Effector CD4-positive, alpha-beta T cell (primary cell): ENCODE results near the gene GTPBP2.
"Not testable (repeated sequence)": the region's sequence is repeated elsewhere in the genome, so short reads cannot be mapped to it uniquely, and the experiment has no call there.

Source experiments
- DNase-seq: peaks from one replicate; pipeline ENCODE4 v3.0.0-alpha.2; 2020

GTPBP2 gene

DNA sequence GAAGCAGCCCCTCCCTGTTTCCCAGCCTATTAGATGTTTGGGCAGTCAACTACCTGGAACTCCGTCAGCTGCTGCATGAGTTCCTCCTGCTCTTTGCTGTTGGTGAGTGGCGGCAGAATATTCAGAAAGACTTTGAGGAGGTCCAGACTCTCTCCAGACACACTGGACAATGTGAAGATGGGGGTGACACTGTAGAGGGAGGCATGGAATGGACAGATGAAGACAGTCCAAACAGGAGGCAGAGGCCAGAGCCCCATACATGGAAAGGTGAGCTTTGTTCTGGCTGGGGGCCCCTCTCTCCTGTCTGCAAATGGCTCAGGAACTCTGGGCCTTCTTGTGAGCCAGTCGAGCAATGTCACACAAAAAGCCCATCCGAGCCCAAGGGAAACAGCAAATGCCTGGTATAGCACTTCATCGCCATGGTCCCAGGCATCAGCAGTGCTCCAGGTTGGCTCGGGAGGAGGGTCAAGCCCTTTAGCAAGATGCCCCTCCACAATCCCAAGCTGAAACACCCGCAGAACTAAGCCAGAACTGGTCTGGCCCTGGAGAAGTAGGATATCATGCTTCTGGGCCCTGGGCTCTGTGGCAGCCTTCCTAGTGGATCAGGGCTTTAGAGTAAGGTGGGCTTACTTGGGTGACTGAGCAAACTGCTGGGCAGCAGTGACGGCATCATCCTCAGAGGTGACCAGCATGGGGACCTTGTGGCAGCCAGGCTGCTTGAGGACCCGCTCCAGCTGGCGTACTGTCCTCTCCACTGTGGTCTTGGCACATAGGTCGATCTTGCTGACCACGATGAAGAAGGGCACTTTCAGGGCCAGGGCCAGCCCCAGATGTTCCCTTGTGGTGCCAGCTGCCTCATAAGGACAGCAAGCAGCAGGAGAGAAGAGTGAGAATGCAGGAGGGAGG is 4.9 kb downstream of the GTPBP2 start:
- DNase-seq, result no peak

DNA sequence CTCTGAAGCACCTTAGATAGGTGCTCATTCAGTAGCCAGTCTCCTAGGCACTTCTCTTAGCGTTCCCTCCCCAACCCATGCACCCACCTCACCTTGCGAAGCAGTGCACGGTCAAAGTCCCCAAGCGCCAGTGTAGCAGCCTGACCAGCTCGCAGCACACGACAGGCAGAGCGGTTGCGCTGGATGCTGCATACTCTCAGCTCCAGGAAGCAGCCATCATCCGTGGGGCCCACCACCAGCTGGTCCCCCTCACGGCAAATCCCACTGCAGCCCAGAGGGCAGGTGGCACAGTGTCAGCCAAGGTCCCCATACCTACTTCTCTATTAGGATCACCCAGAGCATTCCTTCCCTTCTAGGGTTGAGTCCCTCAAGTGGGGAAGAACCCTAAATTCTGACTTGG is 6.5 kb downstream of the GTPBP2 start:
- no peak for DNase-seq

DNA sequence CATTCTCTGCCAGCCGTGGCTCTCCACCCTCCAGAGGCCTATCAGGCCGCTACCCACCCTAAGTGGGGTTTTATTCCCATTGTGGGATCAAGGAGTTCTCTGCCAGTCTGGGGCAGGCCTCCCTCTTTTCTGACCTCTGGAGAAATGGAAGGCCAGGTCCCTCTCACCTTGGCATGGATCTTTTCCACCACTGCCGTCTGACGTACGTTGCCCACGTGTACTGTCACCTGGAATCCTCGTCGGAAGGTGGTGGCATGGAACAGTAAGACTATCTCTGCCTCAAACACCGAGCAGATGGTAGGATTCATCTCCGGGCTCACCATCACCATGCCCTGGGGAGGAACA is 7.3 kb downstream of the GTPBP2 start:
- DNase-seq, result no peak

DNA sequence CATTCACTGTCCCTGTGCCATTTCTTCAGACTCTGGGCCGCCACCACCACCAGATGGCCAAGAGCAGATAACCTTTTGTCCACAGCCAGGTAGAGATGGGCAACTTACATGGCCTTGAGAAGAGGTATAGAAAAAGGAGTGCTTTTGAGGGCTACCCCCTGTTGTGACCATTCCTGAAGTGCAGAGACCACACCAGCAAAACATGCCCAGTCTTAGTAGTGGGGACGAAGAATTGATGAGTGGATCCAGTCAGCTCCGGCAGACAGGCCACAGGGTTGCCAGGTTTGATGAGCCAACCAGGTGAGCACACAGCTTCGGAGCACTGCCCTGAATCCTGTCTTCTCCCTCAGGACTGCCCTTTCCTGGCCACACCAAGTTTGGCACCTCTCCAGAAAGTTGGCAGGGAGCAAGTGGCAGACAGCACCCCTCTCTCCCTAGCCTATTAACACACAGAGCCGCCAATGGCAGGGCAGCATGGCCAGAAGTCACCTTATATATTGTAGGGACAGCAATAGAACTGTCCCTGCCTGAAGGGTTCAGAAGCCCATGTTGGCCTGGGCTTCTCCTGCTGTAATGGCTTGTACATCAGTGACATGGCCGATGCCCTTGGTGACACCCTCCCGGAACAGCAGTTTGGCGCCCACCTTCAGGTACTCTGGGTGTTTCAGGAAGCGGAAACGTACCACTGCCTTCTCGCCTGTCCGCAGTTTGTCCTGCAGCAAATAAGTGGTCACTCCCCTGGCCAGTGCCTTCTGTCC is 7.8 kb downstream of the GTPBP2 start:
- DNase-seq, result no peak

DNA sequence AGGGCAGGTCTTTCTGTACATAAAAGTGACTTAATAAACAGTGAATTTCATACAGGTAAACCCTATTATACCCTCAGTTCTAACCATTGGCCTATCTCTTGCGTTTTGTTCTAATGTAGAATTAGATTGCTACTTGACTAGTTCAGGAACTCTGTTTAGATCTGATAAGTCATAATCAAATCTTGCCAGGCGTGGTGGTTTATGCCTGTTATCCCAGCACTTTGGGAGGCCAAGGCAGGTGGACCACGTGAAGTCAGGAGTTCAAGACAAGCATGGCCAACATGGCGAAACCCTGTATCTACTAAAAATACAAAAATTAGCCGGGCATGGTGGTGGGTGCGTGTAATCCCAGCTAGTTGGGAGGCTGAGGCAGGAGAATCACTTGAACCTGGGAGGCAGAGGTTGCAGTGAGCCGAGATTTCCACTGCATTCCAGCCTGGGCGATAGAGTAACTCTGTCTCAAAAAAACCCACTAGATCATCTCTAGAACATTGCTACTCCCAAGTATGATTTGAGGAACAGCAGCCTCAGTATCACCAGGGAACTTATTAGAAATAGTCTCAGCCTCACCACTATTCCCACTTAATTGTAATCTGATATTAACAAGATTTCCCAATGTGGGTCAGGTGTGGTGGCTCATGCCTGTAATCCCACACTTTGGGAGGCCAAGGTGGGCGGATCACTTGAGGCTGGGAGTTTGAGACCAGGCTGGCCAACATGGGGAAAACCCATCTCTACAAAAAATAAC is 12.2 kb downstream of the GTPBP2 start:
- DNase-seq, result no peak

DNA sequence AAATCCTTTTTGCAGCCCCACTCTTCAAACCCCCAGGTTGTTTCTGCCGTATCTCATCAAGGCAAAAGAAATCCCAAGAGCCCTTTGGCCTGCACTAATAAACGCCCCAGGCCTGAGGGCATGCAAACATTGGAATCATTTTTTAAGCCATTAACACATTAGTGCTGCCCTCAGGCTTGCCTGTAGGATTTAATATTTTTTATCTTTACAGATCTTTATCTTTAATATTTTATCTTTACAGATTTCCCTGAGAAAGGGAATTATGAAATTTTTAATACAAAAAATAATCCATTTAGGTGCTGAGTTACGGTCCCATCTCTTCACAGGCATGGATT is 14.7 kb downstream of the GTPBP2 start:
- DNase-seq, result no peak

DNA sequence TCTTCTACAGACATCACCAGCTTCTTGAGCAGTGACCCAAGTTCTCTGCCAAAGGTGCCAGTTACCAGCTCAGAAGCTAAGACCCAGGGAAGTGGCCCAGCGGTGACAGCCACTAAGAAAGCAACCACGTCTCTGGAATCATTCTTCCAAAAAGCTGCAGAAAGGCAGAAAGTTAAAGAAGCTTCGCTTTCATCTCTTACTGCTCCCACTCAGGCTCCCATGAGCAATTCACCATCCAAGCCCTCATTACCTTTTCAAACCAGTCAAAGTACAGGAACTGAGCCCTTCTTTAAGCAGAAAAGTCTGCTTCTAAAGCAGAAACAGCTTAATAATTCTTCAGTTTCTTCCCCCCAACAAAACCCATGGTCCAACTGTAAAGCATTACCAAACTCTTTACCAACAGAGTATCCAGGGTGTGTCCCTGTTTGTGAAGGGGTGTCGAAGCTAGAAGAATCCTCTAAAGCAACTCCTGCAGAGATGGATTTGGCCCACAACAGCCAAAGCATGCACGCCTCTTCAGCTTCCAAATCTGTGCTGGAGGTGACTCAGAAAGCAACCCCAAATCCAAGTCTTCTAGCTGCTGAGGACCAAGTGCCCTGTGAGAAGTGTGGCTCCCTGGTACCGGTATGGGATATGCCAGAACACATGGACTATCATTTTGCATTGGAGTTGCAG is 15.2 kb downstream of the GTPBP2 start:
- DNase-seq, result no peak

DNA sequence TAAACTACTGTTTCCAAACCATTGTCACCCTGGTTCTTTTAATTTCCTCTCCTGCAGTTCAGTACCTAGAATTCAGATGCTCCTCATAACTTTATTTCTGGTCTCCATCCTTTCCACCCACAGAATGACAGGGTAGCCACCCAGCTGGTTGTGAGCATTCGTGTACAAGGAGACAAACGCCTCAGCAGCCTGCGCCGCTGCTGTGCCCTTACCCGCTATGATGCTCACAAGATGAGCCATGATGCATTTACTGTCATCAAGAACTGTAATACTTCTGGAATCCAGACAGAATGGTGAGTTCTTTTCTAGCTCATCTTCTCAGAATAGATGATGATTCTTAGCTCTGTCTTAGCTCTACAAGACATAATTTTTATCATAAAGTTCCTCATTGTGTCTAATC is 18.6 kb downstream of the GTPBP2 start:
- no peak for DNase-seq

DNA sequence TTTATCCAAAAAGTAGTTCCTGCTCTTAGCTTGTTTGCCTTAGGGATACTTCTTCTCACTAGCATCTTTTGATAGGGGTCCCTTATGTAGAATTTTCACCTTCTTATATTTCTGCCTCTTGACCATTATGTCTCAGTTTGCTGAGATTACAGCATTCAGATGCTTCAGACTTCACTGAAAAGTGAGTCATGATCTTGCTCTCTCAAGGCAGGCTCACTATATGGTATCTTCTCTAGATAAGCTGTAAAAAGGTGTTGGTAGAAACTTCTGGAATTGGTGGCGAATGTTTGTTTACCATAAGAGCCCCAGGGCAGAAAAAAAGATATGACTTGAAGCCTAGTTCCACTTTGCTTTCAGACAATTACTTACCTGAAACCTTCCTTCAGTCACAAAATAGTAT is 19.7 kb downstream of the GTPBP2 start:
- DNase-seq, result no peak

DNA sequence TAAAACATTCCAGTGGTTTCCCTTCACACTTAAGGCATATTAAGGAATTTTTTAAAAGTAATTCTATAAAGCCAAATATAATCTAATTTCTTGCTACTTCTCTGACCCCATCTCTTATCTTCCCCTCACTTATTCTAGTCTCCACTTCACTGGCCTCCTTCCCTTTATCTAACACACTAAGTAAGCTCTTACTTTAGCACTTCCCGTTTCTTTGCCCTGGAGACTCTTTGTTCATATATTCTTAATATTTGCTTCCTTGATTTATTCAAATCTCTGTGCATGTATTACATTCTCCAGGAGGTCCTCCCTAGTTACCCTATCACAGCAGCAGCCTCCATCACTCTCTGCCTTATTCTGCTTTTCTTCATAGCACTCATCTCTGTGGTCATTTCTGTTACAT is 20.3 kb downstream of the GTPBP2 start:
- DNase-seq, result no peak

DNA sequence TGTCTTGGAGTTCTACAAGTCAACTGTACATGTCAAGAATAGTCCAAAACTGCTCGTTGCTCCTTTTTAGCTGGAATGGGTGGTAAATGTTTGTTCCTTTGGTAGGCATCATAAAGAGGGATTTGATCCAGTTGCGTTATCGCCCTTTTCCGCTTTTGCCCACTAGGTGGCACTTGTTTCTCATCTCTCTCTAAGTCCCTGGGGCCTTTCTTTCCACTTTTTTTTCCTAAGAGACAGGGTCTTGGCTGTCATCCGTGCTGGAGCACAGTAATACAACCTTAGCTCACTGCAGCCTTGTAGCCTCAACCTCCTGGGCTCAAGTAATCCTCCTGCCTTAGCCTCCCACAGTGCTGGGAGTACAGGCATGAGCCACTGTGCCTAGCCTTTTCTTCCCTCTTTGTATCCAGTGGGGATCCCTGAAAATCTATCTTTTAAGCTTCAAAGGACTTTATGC is 20.7 kb downstream of the GTPBP2 start:
- peak; percentile 43 for DNase-seq

DNA sequence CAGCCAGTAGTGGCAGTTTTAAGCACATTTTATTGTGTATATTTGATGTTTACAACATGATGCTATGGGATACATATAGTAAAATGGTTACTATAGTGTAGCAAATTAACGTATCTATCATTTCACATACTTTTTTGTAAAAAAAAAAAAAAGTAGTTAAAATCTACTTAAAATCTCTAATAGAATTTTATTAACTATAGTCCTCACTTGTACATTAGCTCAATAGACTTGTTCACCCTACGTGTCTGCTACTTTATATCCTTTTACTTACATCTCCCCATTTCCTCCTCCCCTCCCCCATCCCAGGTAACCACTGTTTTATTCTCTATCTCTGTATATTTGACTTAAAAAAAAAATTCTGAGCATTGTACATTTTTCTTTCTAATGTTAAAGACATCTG is 23.0 kb downstream of the GTPBP2 start:
- DNase-seq, result no peak

DNA sequence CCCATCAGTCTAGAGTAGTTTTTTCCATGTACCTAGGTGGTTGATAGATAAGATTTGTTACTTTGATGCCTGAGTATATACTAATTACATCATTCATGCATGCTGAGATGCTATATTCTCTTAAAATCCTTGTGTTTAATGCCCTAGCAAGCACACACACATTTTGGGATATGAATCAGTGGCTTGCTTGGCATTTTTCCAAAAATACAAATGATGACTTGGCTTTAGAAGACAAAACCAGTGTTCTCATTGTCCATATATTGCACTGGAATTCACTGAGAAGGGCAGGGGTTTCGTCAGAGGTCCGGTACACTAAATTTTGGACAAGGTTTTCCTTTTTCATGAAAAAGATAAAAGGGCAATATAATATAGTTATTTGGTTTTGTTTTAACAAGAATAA is 24.9 kb downstream of the GTPBP2 start:
- no peak for DNase-seq

DNA sequence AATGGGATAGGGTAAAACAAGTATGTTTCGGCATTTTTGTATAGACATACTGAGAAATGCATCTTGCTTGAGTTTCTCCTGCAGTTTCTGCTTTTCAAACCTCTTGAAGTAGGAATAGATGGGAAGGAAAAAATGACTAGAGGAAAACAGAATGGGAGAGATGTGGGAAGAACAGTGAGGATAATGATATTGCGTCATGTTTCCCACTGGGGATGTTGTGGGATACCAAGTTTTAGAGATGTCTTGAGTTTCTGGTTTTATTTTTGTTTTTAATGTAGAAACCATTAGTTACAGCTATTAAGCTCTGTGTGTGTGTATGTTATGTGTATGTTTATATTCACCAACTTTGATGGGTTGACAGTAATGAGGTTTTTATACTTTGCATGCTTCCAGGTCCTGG is 28.5 kb downstream of the GTPBP2 start:
- no peak for DNase-seq

DNA sequence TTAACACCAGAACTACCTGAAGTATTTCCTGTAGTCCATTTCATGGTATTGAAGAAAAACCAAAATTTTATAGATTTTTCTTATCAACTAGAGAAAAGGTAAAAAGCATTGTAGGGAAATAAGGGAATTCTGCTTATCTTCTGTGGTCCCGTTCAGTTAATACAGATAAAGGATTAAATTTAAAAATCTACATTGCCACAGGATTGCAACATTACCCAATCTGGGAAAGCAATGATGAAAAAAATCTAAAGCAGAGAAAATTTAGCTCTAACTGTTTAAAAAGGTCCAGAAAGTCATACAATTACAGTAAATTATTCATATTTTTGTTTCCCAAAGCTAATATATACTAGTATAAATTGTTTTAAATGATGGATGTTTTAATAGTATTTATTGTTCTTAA is 35.1 kb downstream of the GTPBP2 start:
- DNase-seq, result no peak

DNA sequence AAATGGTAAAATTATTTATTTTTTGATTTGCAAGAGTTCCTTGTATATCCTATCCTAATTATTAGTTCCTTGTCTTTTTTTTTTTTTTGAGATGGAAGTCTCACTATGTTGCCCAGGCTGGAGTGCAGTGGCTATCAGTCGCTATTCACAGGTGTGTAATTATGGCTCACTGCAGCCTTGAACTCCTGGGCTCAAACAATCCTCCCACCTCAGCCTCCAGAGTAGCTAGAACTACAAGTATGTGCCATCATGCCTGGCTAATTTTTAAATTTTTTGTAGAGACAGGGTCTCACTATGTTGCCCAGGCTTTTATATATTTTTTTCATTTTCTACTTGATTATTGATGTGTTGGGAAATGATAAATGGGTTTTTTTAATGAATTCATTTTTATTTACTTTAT is 39.5 kb downstream of the GTPBP2 start:
- DNase-seq, result not testable (repeated sequence)

DNA sequence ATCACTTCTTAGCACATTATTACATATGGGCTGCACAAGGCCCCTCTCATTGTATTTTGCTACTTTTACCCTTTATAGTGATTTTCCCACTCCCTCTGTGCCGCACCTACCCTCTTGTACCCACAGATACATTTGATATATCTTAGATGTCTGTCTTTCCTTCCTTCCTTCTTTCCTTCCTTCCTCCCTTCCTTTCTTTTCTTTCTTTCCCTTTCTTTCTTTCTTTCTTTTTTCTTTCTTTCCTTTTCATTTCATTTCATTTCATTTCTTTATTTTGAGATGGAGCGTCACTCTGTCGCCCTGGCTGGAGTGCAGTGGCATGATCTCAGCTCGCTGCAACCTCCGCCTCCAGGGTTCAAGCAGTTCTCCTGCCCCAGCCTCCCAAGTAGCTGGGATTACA is 40.9 kb downstream of the GTPBP2 start:
- DNase-seq, result no peak

DNA sequence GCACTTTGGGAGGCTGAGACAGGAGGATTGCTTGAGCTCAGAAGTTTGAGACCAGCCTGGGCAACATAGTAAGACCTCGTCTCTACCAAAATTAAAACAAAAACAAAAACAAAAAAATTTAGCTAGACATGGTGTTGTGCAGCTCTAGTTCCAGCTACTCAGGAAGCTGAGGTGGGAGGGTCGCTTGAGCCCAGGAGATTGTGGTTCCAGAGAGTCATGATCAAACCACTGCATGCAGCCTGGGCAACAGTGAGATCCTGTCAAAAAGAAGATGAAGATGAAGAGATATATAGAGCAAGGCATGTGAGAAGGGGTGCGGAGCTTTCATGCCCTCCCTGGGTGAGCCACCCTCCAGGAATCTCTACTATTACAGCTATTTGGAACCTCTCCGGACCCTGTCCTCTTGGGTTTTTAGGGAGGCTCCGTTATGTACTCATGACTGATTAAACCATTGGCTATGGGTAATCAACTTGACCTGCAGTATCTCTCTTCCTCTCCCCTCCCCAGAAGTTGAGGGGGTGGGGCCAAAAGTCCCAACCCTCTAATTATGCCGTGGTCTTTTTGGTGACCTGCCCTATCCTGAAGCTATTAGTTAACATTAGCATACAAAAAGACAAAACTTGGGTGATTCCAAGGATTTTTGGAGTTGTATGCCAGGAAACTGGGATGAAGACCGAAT is 44.0 kb downstream of the GTPBP2 start:
- no peak for DNase-seq

DNA sequence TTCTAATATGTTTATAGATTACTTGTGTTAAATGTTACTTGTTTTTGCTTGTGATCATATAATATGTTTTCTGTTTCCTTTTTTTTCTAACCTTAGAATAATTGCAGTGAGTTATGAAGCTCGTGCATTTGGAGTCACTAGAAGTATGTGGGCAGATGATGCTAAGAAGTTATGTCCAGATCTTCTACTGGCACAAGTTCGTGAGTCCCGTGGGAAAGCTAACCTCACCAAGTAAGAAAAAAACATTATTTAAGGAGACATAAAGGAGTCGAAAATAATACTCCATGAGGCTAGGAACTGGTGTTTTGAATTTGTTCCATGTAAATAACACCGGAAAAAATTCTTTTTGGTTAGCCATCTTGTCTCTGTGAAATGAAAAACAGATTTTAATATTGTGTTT is 46.2 kb downstream of the GTPBP2 start:
- no peak for DNase-seq

DNA sequence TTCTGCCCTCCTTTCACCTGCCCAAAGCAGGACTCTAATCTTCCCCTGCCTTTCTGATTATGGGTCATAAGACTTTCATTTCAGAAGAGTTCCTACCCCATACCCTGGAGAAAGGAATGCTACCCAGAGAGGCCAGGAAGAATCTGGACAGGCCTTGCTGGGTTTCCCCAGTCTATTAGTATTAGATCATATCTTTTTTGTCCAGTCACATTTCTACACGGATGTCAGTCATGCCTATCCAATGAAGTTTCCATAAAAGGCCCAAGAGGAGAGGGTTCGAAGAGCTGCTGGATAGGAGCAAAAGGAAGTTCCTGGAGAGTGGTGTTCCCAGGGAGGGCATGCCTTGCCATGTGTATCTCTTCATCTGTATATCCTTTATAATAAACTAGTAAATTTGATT is 49.9 kb downstream of the GTPBP2 start:
- no peak for DNase-seq

DNA sequence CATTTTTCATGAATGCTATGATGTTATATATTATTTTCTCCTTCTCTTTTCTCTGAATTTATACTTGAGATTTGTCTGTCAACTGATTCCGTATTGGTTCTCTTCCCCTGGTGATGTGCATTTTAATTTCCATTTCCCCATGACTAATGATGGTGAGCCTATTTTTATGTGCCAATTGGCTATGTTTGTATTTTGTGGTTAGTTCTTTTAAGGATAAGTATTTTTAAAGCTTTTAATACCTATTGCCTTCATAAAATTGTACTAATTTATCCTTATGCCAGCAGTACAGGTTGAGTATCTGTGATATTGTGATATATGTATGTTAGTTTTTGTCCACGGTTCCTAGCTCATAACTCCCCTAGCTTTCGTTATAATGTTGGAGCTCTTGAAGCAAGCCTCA is 50.3 kb downstream of the GTPBP2 start:
- no peak for DNase-seq

DNA sequence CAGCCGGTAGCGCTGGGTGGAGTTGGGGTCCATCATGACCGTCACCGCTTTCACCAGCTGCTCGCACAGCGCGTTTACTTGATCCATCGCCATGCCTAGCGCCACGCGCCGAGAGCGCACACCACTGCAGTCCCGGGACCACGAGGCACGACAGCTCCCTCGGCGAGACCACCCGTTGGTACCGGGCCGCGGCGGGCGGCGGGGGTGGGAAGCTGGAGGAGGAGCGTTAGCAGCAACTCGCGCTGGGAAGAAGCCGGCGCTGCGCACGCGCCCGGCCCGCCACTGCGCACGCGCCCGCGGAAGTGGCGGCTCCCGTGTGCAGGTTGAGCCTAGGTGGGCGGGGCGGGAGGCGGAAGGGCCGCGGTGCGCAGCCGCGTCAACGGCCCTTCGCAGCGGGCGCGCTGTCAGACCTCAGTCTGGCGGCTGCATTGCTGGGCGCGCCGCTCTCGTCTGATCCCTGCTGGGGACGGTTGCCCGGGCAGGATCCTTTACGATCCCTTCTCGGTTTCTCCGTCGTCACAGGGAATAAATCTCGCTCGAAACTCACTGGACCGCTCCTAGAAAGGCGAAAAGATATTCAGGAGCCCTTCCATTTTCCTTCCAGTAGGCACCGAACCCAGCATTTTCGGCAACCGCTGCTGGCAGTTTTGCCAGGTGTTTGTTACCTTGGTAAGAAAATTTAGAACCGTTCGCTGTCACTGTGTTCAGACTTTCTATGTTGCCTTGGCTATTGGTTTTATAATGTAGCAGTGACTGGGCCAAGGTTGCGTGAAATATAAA is 53.1 kb downstream of the GTPBP2 start, which contains the start of the genes POLH and XPO5:
Gene POLH, plus strand, starts transcription at position 414 of the 780 bp plus-strand sequence. CDS start 6,135 bp downstream, outside the sequence.
Gene XPO5, minus strand, starts transcription at position 267 of the 780 bp plus-strand sequence. Its CDS starts 174 bp downstream, at position 93.
- DNase-seq, result peak; percentile 86
